ENCODE data around the gene MAP3K6.
"Not testable (repeated sequence)": the region's sequence is repeated elsewhere in the genome, so short reads cannot be mapped to it uniquely, and the experiment has no call there.

MAP3K6 gene

DNA sequence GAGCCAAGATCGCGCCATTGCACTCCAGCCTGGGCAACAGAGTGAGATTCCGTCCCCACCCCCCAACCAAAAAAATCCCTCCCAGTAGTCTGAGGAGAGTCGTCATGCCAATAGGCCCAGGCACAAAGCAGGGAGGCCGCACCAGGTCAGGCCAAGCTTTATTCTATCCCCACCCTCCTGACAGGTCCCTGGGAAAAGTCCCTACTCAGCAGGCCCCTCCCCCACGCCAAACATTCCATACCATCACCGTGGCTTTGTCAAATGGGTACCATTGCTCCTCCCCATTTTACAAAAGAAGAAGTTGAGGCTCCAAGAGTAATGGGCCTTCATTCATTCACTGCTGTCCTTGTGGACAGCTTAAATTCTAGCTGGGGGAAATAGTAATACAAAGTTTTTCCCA is 31.0 kb upstream of the MAP3K6 start:
- no peak for DNase-seq (ENCODE audit: low read depth in 3 of 3)

DNA sequence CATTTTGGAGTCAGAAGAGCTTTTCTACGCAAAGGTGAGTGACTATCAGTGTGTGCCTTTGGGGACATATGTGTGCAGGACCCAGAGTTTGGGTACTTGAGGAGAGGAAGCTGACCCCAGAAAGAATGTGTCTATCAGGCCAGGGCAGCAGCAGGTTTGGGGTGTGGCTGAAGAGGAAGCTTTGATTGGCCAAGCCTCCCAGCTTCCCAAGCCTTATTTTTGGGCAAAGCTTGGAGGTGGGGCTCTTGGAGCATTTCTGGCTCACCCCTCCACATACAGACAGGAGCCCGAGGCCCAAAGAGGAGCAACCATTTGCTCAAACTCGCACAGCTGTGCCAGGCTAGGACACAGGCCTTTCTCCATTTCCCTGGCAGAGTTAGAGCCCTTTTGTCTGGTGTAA is 30.3 kb upstream of the MAP3K6 start:
- DNase-seq (ENCODE audit: low read depth in 3 of 3) = no peak

DNA sequence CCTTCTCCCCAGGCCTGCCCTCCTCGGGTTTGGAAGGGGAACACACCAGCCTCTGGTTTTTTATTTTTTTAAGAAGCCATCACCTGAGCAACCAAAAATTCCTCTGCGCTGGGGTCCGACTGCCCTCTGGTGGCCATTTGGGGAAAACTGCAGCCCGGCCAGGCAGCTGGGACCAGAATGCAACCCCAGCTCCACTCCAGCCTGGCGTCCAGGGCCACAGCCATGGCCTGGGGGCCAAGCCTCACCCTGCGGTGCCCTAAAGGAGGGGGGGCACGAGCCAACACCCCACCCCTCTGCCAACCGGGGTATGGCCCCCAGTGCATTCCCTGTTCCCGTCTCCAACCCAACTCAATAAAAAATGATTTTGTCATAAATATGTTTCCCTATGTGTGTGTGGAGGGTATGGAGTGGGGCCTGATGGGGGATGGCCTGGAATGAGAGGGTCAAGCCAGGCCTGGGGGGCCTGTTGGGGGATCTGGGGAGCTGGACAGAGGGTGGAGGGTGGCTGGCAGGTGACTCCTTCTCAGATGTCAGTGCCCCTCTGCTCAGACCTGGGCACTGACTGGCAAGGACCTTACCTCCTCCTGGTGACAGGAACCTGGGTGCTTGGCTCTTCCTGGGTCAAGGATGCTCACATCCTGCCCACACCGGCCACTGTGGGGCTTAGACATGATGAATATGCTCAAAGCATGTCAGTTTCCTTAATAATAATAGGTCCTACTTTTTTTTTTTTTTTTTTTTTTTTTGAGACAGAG is 28.9 kb upstream of the MAP3K6 start:
- peak; percentile 54 to 69 (median 69) for DNase-seq (ENCODE audit: low read depth in 3 of 3)

DNA sequence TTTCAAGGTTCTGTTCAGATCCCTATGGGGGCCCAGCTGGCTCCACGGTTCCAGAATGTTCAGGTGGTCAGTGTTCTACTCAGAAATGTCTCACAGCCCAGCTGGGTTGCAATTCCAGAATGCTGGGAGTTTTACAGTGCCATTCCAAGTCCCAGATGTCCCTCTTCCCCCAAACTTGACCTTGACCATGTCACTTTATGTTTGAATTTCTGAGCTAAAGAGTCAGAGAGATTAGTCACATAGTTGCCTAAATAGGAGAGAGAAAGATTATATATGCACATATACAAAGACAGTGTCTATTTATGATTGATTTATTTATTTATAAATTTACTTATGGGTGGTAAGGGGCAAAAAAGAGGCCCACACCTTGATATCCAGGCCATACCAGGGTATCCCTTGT is 28.2 kb upstream of the MAP3K6 start:
- DNase-seq (ENCODE audit: low read depth in 3 of 3) = no peak

GRCh38 chr1:27394282-27394658 is 27.5 kb upstream of the MAP3K6 start:
- DNase-seq (ENCODE audit: low read depth in 3 of 3) = no peak

- DNase-seq (ENCODE audit: low read depth in 3 of 3) = no peak
Observed at GRCh38 chr1:27393641-27394281, 27.0 kb upstream of the MAP3K6 start.

- DNase-seq (ENCODE audit: low read depth in 3 of 3) = no peak
Observed at GRCh38 chr1:27392778-27393635, 26.2 kb upstream of the MAP3K6 start.

DNA sequence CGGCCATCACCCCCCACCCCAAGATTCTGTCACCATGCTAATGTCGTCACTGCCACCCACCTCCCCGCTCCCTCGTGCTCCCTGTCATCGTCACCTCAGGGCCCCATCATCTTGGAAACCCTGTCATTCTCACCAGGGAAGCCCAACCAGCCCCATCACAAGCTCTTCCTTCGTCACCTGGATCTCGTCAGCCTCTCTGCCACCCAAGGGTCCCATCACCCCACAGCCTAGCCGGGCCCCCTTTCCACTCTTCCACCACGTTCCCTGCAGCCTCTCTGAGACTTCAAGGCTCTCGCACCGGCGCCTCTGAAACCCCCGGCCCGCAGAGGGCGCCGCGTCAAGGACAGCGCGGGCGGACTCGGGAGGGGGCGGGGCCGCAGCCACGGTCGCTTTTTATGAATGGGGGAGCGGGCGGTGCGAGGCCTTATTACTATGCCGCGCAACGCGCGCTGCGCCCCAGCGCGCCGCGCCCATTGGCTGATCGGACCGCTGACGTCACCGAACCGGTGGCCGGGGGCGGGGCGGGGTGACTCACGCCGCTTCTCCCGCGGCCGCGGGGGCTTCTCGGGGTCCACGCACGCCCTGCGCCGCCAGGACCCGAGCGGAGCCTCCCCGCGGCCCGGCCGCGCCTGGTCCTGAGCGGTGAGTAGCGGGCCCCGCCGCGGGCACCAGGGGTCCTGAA is 25.5 kb upstream of the MAP3K6 start, which contains the start of gene GPR3:
Gene GPR3 (plus strand): TSS at position 527 of the 682 bp plus-strand sequence. CDS start 1,177 bp downstream, outside the sequence.
- DNase-seq (ENCODE audit: low read depth in 3 of 3) = peak; percentile 87 to 95 (median 89)

GRCh38 chr1:27391511-27392095 is 24.8 kb upstream of the MAP3K6 start:
- DNase-seq (ENCODE audit: low read depth in 3 of 3) = no peak

DNA sequence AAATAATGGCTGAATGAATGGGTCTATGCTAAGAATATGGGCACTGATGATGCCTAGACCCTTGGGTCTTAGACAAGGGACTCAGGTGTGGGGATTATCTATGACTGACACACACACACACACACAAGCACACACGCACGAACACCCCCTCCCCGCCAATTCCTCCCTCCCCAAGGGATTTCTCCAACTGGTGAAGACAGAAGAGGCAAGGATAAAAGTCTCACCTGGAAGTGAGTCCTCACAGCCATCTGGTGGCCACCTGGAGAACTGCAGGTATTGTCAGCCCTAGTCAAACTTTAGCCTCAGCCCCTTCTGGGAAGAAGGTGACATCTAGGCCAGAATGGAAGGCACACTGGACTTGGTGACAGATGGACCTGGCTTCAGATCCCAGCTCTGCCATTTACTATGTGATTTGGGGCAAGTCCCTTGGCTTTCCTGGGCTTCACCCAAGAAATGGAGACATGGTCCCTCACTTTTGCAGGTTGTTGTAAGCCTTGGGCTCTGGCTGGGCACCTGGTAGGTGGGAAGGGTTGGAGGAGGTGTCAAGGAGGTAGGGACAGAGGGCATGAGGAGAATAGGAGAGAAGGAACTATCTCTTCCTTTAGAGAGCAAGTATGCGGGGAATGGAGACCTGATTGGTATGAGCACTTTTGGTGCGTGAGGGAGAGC is 21.7 kb upstream of the MAP3K6 start:
- DNase-seq (ENCODE audit: low read depth in 3 of 3) = peak; percentile 43 to 73 (median 58)

DNA sequence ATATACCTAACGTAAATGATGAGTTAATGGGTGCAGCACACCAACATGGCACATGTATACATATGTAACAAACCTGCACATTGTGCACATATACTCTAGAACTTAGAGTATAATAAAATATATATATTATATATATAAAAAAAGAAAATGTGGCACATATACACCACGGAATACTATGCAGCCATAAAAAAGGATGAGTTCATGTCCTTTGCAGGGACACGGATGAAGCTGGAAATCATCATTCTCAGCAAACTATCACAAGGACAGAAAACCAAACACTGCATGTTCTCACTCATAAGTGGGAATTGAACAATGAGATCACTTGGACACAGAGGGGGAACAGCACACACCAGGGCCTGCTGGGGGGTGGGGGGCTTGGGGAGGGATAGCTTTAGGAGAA is 18.0 kb upstream of the MAP3K6 start:
- DNase-seq (ENCODE audit: low read depth in 3 of 3) = not testable (repeated sequence)

DNA sequence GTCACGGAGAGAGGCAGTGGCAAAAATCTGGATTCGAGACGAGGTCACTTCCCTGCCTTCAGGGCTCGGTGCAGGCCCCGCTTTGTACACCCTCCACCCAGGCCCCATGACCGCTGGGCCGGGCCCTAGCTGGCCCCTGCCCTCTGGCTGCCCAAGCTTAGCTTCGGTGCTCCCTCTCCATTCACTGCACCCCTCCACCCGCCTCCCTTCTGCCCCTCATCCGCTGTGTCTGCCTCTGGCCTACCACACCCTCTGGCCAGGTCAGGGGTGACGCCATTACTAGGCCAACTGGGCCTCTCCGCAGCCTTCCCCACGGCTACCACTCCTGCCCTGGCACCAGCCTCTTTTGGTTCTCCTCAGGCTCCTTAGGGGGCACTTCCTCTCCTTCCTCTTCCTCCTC is 16.9 kb upstream of the MAP3K6 start:
- DNase-seq (ENCODE audit: low read depth in 3 of 3) = no peak

- DNase-seq (ENCODE audit: low read depth in 3 of 3) = peak in 1 of 3 donors; percentile 37
Observed at GRCh38 chr1:27383039-27383605, 16.4 kb upstream of the MAP3K6 start, which contains the start of gene CD164L2. TSS of gene CD164L2 (minus strand) at chr1:27383333. CDS start at chr1:27383239, 94 bp downstream.

DNA sequence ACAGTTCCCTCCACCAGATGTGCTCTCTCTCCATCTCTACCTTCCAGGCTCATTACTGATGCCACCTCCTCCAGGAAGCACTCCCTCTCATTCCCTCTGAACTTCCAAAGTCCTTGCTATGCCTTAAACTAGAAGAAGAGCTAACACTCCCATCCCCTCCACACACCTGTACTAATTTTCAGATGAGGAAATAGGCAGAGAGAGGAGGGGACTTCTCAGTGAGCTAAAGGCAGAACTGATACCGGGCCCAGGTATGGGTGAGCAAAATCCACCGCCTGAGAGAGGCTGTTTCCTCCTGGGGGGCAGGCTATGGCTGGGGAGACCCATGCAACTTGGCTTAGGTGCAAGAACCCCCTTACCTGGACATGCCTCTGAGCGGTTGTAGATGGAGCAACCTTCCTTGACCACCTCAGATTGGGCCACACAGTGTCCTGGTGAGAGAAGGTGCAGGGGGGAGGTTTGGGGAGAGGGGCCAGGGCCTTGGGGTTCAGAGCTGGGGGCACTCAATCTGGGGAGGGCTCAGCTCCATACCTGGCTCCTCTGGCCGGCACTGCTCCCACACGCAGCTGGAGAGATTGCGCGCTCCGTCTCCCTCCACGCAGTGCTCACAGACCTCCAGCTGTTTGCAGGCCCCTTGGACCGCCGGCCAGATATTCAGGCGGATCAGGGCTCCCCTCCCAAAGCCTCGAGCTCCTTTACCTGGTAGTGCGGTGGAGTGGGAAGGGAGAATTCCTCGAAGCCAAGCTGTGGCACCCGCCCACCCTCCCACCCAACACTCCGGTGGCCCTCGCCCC is 15.4 kb upstream of the MAP3K6 start:
- DNase-seq (ENCODE audit: low read depth in 3 of 3) = no peak

- DNase-seq (ENCODE audit: low read depth in 3 of 3) = no peak
Observed at GRCh38 chr1:27380766-27381733, 14.3 kb upstream of the MAP3K6 start.

DNA sequence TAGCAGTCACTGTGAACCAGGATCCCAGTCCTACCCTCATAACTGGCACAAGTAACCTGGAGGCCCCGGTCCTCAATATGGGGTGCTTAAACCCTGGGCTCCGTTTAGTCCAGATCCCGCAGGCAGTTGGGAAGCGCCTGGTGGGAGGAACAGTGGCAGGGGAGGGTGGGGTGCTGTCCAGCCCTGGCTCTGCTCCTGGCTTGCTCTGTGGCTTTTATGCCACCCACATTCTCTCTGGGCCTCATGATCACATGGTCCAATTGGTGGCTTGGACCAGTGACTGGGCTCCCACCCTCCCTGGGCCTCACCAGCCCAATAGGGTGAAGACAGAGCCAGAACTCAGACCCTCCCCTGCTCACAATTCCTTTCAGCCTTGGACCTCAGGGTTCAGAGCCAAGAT is 13.5 kb upstream of the MAP3K6 start:
- no peak for DNase-seq (ENCODE audit: low read depth in 3 of 3)

DNA sequence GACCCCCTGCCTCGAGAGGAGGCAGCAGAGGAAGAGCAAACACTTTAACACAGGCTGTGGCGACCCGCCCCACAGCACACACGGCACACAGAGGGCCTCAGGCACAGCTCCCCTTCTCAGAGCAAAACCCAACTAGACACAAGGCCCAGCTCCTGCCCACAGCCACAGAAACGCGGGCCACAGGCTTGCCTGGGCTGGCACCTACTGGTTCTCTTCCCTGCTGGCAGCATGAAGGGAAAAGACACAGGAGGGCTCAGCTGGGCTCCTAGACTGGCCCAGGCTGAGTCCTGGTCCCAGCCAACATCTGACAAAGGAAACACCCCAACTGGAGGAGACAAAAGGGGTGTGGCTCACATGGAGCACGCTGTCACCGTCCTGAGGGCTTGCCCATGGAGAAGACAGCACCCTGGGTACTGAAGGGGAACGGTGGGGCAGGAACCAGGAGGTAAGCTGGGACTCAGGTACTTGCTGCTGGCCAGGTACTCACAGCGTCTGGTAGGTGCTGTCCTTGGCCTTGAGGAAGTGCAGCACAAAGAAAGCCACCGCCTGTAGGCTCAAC is 12.9 kb upstream of the MAP3K6 start:
- no peak for DNase-seq (ENCODE audit: low read depth in 3 of 3)
